Ishikawa (cell line): ENCODE measurements around the gene TXLNG.
A peak's percentile ranks its signal among the peaks of the same experiment; 100 is the strongest.

Experiments
- CEBPB ChIP-seq: IDR thresholded peaks from 2 replicates; pipeline ENCODE4 v1.6.1; 2012
- CREB1 ChIP-seq: IDR thresholded peaks from 2 replicates; pipeline ENCODE4 v1.6.1; 2012; ENCODE audit warnings: low read depth
- EGR1 ChIP-seq: IDR thresholded peaks from 2 replicates; pipeline ENCODE4 v1.6.1; 2012
- EP300 ChIP-seq: IDR thresholded peaks from 2 replicates; pipeline ENCODE4 v1.6.1; 2012; ENCODE audit warnings: borderline replicate concordance
- FOXM1 ChIP-seq: IDR thresholded peaks from 2 replicates; pipeline ENCODE4 v1.6.1; 2012; ENCODE audit warnings: low read depth, borderline replicate concordance
- NFIC ChIP-seq: IDR thresholded peaks from 2 replicates; pipeline ENCODE4 v1.6.1; 2012
- RAD21 ChIP-seq: IDR thresholded peaks from 2 replicates; pipeline ENCODE4 v1.6.1; 2012; ENCODE audit warnings: low read depth
- TAF1 ChIP-seq: IDR thresholded peaks from 2 replicates; pipeline ENCODE4 v1.6.1; 2012; ENCODE audit warnings: low read depth, mild to moderate bottlenecking
- TCF12 ChIP-seq: IDR thresholded peaks from 2 replicates; pipeline ENCODE4 v1.6.1; 2012; ENCODE audit warnings: low read depth
- TEAD4 ChIP-seq: IDR thresholded peaks from 2 replicates; pipeline ENCODE4 v1.6.1; 2012
- YY1 ChIP-seq: IDR thresholded peaks from 2 replicates; pipeline ENCODE4 v1.6.1; 2012; ENCODE audit warnings: low read depth
- ZBTB7A ChIP-seq: IDR thresholded peaks from 2 replicates; pipeline ENCODE4 v1.6.1; 2012; ENCODE audit warnings: low read depth
- TF ChIP-seq, protein P1 (sequence below): IDR thresholded peaks from 2 replicates; pipeline ENCODE4 v1.6.1; 2012; ENCODE audit warnings: low read depth, mild to moderate bottlenecking
- TF ChIP-seq, protein P2 (sequence below): IDR thresholded peaks from 2 replicates; pipeline ENCODE4 v1.6.1; 2012
- TF ChIP-seq, protein P3 (sequence below): IDR thresholded peaks from 2 replicates; pipeline ENCODE4 v1.6.1; 2012

TXLNG gene

DNA sequence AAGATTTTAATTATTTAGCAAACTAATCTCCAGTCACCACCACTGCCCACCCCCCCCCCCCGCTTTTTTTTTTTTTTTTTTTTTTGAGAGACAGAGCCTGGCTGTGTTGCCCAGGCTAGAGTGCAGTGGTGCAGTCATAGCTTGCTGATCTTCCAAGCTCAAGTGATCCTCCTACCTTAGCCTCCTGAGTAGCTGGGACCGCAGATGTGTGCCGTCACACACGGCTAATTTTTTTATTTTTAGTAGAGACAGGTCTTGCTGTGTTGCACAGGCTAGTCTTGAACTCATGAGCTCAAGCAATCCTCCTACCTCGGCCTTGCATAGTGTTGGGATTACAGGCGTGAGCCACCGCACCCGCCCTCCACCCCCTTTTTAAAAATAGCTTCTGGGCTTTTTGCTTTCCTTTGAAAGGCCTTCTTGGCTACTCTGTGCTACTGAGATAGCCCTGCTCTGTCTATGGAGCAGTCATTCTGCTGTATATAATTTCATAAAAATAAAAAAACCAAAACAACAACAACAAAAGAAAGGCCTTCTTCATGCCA is 18.7 kb downstream of the TXLNG start:
- no peak for TF ChIP-seq TAF1
- TF ChIP-seq, protein P1, sequence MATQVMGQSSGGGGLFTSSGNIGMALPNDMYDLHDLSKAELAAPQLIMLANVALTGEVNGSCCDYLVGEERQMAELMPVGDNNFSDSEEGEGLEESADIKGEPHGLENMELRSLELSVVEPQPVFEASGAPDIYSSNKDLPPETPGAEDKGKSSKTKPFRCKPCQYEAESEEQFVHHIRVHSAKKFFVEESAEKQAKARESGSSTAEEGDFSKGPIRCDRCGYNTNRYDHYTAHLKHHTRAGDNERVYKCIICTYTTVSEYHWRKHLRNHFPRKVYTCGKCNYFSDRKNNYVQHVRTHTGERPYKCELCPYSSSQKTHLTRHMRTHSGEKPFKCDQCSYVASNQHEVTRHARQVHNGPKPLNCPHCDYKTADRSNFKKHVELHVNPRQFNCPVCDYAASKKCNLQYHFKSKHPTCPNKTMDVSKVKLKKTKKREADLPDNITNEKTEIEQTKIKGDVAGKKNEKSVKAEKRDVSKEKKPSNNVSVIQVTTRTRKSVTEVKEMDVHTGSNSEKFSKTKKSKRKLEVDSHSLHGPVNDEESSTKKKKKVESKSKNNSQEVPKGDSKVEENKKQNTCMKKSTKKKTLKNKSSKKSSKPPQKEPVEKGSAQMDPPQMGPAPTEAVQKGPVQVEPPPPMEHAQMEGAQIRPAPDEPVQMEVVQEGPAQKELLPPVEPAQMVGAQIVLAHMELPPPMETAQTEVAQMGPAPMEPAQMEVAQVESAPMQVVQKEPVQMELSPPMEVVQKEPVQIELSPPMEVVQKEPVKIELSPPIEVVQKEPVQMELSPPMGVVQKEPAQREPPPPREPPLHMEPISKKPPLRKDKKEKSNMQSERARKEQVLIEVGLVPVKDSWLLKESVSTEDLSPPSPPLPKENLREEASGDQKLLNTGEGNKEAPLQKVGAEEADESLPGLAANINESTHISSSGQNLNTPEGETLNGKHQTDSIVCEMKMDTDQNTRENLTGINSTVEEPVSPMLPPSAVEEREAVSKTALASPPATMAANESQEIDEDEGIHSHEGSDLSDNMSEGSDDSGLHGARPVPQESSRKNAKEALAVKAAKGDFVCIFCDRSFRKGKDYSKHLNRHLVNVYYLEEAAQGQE: no peak
- no peak for TF ChIP-seq ZBTB7A
- TF ChIP-seq TEAD4: no peak
- TF ChIP-seq EGR1: no peak
- no peak for TF ChIP-seq TCF12
- no peak for TF ChIP-seq RAD21
- TF ChIP-seq, protein P2, sequence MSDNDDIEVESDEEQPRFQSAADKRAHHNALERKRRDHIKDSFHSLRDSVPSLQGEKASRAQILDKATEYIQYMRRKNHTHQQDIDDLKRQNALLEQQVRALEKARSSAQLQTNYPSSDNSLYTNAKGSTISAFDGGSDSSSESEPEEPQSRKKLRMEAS: no peak
- TF ChIP-seq CREB1: no peak
- no peak for TF ChIP-seq NFIC
- no peak for TF ChIP-seq CEBPB
- no peak for TF ChIP-seq EP300
- TF ChIP-seq YY1: no peak
- TF ChIP-seq, protein P3, sequence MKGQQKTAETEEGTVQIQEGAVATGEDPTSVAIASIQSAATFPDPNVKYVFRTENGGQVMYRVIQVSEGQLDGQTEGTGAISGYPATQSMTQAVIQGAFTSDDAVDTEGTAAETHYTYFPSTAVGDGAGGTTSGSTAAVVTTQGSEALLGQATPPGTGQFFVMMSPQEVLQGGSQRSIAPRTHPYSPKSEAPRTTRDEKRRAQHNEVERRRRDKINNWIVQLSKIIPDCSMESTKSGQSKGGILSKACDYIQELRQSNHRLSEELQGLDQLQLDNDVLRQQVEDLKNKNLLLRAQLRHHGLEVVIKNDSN: no peak
- TF ChIP-seq FOXM1: no peak

DNA sequence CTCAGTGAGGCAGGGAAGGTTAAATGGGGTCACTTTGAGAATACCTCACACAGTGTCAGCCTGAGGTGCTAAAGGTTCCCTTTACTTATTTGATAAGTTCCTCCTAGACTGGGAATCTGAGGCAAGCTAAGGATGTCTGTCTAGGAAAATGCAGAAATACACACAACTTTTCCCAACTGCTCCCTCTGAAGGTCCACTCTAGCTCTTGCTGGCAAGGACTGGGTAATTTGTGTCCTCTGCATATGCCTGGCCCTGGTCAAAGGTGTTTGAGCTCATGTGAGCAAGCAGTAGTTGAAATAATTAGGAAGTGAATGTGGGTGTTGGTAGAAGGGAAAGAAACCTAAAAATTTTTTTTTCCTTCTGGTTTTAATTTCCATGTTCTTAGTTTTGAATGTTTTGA is 21.3 kb downstream of the TXLNG start:
- TF ChIP-seq TCF12 (no peak), YY1 (no peak), ZBTB7A (no peak), RAD21 (no peak), TAF1 (no peak)
- TF ChIP-seq, protein P2: no peak

DNA sequence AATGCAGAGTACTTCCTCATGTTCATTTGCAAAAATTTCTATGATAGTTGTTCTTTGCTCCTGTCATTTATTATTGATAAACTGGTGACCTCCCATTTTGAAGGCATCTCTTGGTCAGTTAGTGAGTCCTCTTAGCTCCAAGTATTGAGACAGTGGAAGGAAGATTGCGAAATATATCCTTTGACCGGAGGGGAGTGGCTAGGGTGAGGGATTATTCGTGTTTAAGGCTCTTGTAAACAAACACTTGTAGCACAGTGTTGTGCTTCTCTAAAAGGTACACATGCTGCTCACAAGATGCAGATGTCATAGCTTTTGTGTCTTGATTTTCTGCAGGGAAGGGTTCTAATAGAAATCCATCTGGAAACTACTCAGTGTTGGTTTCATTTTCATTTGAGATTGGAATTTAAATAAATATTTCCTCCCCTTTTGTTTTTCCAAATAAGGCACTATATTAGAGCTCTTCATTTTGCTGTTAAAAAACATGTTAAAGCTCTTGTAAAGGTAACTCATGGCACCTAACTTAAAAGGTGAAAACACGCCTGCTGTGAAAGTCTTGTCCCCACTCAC is 21.8 kb downstream of the TXLNG start:
- TF ChIP-seq NFIC: no peak
- TF ChIP-seq CEBPB: peak; percentile 96

DNA sequence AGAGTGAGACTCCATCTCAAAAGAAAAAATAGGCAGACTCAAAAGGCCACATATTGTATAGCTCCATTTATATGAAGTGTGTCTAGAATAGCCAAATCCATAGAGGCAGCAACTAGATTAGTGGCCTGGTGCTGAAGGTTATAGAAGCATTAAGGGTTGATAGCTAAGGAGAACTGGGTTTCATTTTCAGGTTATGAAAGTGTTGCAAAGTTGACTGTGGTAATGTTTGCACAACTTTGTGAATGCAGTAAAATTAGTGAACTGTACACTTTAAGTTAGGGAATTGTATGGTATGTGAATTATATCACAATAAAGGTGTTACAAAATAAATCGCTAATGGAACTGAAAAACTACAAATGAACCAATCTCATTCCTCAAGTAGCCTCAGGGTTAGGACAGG is 28.3 kb downstream of the TXLNG start:
- no peak for TF ChIP-seq YY1
- TF ChIP-seq RAD21: no peak
- no peak for TF ChIP-seq NFIC
- TF ChIP-seq FOXM1: no peak
- no peak for TF ChIP-seq CREB1
- TF ChIP-seq CEBPB: no peak
- TF ChIP-seq, protein P2: no peak
- TF ChIP-seq EGR1: no peak
- TF ChIP-seq, protein P3: no peak
- TF ChIP-seq TCF12: no peak
- TF ChIP-seq TAF1: no peak
- no peak for TF ChIP-seq EP300
- TF ChIP-seq TEAD4: no peak

DNA sequence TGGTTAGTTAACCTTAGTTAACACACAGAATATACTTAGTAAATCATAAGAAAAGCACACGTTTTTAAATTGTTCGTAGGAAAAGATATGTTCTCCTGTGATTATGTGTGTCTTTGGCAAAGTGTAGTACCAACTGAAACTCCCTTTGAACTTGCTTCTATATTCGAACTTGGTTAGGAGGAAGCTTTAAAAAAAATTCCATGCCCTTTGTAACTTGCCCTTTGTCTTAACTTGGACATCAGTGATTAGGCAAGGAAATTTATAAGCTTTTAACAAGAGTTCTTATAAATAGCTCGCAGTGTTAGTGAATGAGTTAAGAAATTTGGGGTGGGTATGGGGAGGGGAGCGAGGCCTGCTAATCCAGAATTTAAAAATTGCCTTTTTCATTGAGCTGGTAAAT is 33.4 kb downstream of the TXLNG start:
- TF ChIP-seq TEAD4: no peak
- TF ChIP-seq, protein P3: no peak

DNA sequence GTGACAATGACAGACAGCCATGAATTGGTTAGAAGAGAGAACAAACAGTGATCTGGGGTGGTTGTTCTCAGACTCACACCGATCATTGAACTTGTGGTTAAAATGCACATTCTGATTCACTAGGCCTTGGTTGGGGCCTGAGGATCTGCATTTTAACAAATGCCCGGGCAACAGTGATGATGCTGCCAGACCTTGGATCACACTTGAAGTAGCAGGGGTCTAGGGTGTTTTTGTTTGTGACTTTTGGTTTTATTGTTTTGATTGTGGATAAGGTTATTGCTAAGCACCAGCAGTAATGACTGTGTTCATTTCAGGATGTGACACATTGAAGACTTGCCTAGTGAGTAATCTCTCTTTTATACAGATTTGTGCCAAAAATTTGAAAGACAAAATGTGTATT is 36.5 kb downstream of the TXLNG start:
- TF ChIP-seq, protein P3: no peak
- TF ChIP-seq EGR1: no peak
- TF ChIP-seq RAD21: no peak
- TF ChIP-seq CEBPB: no peak
- no peak for TF ChIP-seq EP300
- TF ChIP-seq TEAD4: no peak
- no peak for TF ChIP-seq CREB1
- TF ChIP-seq, protein P1: no peak
- TF ChIP-seq YY1: no peak
- TF ChIP-seq NFIC: no peak
